ENCODE measurements around the gene ILK.

ILK gene

DNA sequence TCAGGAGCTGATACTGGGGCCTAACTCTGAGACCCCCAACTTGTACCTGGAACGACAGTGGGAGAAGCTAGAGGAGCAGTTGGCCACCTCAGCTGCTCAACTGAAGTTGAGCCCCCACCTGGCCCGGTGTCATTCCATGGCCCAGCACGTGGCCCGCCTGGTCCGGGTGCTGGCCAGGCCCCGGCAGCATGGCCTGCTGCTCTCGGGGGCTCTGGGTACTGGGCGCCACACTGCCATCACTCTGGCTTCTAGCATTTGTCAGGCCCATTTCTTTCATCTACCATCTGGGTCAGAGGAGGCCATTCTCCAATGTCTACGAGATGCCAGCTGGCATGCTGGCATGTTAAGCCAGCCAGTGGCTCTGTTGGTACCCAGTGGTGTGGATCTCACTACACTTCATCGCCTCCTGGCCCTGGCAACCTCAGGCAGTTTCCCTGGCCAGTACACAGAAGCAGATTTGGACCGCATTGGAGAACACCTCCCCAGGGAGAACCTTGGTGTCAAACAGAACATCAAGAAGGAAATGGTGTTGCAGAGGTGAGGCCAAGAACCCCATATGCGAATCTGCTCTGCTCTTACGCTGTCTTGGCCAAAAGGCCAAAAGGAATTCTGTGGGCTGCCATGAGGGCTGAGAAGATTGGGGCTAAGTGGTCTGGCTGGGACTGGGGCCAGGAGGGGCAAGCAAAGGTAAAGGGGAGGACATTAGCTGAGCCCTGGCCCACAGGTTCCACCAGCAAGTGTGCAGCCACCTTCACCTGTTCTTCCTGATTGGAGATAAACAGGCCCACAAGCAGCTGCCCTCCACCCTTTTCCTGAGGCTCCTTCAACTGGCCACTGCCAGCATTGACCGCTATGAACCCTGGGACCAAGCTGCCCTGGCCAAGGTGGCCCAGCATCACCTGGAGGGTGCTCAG lies 45.6 kb upstream of the ILK start:
- Histone ChIP-seq H3K27me3 (ENCODE audit: low read depth, low read length) (no peaks in the 10 kb centered on the region), H3K4me3 (ENCODE audit: low read length) (no peak overlapping the region), H2AFZ (ENCODE audit: low read depth, low read length) (no peak overlapping the region), H3K27ac (ENCODE audit: low read length) (no peak overlapping the region), H3K4me2 (ENCODE audit: low read length) (no peak overlapping the region), H4K20me1 (ENCODE audit: insufficient read depth, low read length) (no peaks in the 10 kb centered on the region), H3K9me3 (ENCODE audit: insufficient read depth, low read length) (no peaks in the 10 kb centered on the region), H3K79me2 (ENCODE audit: low read length) (no peaks in the 10 kb centered on the region), H3K36me3 (replicated peaks; ENCODE audit: low read depth, low read length) (no peaks in the 10 kb centered on the region), H3K4me1 (ENCODE audit: low read length) (no peaks in the 10 kb centered on the region), H3K9ac (ENCODE audit: low read length) (no peak overlapping the region)
- TF ChIP-seq EZH2phosphoT487 (IDR thresholded peaks at IDR 0.05; ENCODE audit: low read depth), result no peak
- TF ChIP-seq, protein P1, sequence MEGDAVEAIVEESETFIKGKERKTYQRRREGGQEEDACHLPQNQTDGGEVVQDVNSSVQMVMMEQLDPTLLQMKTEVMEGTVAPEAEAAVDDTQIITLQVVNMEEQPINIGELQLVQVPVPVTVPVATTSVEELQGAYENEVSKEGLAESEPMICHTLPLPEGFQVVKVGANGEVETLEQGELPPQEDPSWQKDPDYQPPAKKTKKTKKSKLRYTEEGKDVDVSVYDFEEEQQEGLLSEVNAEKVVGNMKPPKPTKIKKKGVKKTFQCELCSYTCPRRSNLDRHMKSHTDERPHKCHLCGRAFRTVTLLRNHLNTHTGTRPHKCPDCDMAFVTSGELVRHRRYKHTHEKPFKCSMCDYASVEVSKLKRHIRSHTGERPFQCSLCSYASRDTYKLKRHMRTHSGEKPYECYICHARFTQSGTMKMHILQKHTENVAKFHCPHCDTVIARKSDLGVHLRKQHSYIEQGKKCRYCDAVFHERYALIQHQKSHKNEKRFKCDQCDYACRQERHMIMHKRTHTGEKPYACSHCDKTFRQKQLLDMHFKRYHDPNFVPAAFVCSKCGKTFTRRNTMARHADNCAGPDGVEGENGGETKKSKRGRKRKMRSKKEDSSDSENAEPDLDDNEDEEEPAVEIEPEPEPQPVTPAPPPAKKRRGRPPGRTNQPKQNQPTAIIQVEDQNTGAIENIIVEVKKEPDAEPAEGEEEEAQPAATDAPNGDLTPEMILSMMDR (IDR thresholded peaks at IDR 0.05; ENCODE audit: low read depth, low read length), result no peak

DNA sequence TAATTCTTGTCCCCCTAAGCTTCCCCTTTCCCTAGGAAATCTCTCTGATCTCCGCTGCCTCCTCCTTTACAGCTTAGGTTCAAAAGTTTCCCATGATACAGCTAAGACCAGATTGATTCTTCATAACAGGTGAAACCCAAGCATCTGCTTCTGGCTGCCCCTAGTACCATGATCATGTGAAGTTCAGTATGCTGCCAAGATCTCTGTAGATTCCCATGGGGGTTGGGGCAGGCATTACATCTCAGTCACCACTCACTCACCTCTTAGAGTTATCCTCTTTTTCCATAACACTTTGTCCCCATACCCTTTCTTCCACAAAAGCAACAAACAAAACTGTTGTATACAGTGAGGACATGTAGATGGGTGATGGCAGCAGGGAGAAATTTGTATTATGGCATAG lies 44.2 kb upstream of the ILK start:
- Histone ChIP-seq H3K9me3 (ENCODE audit: insufficient read depth, low read length) (no peaks in the 10 kb centered on the region), H3K36me3 (replicated peaks; ENCODE audit: low read depth, low read length) (no peaks in the 10 kb centered on the region), H3K4me1 (ENCODE audit: low read length) (no peaks in the 10 kb centered on the region), H3K27ac (ENCODE audit: low read length) (no peak overlapping the region), H2AFZ (ENCODE audit: low read depth, low read length) (no peak overlapping the region), H3K9ac (ENCODE audit: low read length) (no peak overlapping the region), H3K27me3 (ENCODE audit: low read depth, low read length) (no peaks in the 10 kb centered on the region), H4K20me1 (ENCODE audit: insufficient read depth, low read length) (no peaks in the 10 kb centered on the region), H3K79me2 (ENCODE audit: low read length) (no peaks in the 10 kb centered on the region), H3K4me3 (ENCODE audit: low read length) (no peak overlapping the region), H3K4me2 (ENCODE audit: low read length) (no peak overlapping the region)
- TF ChIP-seq, protein P1 (IDR thresholded peaks at IDR 0.05; ENCODE audit: low read depth, low read length), result no peak
- TF ChIP-seq EZH2phosphoT487 (IDR thresholded peaks at IDR 0.05; ENCODE audit: low read depth), result no peak

DNA sequence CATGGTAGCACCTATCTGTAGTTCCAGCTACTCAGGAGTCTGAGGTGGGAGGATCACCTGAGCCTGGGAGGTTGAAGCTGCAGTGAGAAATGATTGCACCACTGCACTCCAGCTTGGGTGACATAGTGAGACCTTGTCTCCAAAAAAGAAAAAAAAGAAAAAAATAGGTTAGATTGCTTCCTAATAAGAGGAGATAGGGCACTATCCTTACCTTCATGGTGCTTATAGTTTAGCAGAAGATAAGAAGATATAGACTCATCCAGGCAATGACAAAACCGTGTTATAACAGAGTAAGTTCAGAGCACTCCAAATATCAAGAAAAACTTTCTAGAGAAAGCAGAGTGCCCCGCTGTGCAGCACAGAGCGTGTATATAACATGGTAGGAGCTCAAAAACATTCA lies 42.3 kb upstream of the ILK start:
- Histone ChIP-seq H3K4me3 (ENCODE audit: low read length) (no peak overlapping the region), H4K20me1 (ENCODE audit: insufficient read depth, low read length) (no peaks in the 10 kb centered on the region), H3K4me2 (ENCODE audit: low read length) (no peak overlapping the region), H3K27me3 (ENCODE audit: low read depth, low read length) (no peaks in the 10 kb centered on the region), H3K9me3 (ENCODE audit: insufficient read depth, low read length) (no peaks in the 10 kb centered on the region), H3K4me1 (ENCODE audit: low read length) (no peaks in the 10 kb centered on the region), H3K27ac (ENCODE audit: low read length) (no peak overlapping the region), H3K36me3 (replicated peaks; ENCODE audit: low read depth, low read length) (no peaks in the 10 kb centered on the region), H3K79me2 (ENCODE audit: low read length) (no peaks in the 10 kb centered on the region), H3K9ac (ENCODE audit: low read length) (no peak overlapping the region), H2AFZ (ENCODE audit: low read depth, low read length) (no peak overlapping the region)
- TF ChIP-seq, protein P1 (IDR thresholded peaks at IDR 0.05; ENCODE audit: low read depth, low read length), result no peak
- no peak for TF ChIP-seq EZH2phosphoT487 (IDR thresholded peaks at IDR 0.05; ENCODE audit: low read depth)

DNA sequence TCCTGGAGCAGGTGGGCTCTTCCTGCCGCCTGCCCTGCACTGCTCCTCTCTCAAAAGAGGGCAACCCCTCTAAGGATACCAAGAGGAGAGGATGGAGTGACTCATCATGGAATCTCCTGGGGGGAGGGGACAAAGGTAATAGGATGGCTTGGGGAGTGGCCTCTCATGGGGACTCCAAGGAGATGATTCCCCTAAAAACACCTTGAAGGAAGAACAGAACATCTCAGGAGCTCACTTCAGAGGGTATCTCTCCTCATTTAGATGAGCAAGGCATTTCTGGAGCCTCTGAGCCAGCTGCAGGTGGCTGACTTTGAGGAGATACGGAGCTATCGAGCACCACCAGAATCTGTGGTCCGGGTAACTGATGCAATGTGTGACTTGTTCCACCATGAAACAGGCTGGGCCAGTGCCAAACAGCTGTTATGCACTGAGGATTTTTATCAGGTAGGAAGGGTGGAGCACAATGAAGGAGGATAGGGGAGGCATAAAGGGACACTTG lies 40.4 kb upstream of the ILK start:
- TF ChIP-seq EZH2phosphoT487 (IDR thresholded peaks at IDR 0.05; ENCODE audit: low read depth), result no peak
- TF ChIP-seq, protein P1 (IDR thresholded peaks at IDR 0.05; ENCODE audit: low read depth, low read length), result no peak
- H3K27ac ChIP-seq (ENCODE audit: low read length), result no peak overlapping the region
- no peak overlapping the region for H3K4me3 ChIP-seq (ENCODE audit: low read length)
- H4K20me1 ChIP-seq (ENCODE audit: insufficient read depth, low read length), result no peaks in the 10 kb centered on the region
- H3K4me2 ChIP-seq (ENCODE audit: low read length), result no peak overlapping the region
- no peak overlapping the region for H2AFZ ChIP-seq (ENCODE audit: low read depth, low read length)
- no peaks in the 10 kb centered on the region for H3K27me3 ChIP-seq (ENCODE audit: low read depth, low read length)
- H3K9me3 ChIP-seq (ENCODE audit: insufficient read depth, low read length), result no peaks in the 10 kb centered on the region
- no peaks in the 10 kb centered on the region for H3K79me2 ChIP-seq (ENCODE audit: low read length)
- H3K9ac ChIP-seq (ENCODE audit: low read length), result no peak overlapping the region
- no peaks in the 10 kb centered on the region for H3K36me3 ChIP-seq (replicated peaks; ENCODE audit: low read depth, low read length)
- no peaks in the 10 kb centered on the region for H3K4me1 ChIP-seq (ENCODE audit: low read length)
